Embryonic facial prominence (tissue), 1 donor: ENCODE measurements around the gene COLGALT1.
"Not testable (repeated sequence)": the region's sequence is repeated elsewhere in the genome, so short reads cannot be mapped to it uniquely, and the experiment has no call there.

Experiments used
- DNase-seq: peaks from one replicate; pipeline ENCODE4 v3.0.0-alpha.2; 2016; ENCODE audit errors: extremely low spot score

The COLGALT1 gene

DNA sequence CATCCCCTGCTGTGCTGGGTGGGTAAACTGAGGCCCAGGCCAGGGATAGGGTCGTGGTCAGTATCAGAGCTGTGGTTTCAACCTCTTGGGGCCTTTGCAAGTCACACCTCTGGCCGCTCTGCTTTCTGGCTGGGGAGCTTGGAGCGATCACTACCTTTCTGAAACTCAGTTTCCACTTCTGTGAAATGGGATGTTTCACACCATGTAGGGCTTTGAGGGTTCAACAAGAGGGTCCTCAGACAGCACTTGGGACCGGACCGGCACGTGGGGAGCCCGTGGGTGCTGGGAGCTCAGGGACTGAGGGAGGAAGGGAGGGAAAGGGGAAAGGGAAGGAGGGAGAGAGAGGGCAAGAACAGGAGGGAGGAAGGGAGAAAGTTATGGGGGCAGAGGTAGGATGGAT, 22.9 kb upstream of the COLGALT1 start:
- no peak for DNase-seq

DNA sequence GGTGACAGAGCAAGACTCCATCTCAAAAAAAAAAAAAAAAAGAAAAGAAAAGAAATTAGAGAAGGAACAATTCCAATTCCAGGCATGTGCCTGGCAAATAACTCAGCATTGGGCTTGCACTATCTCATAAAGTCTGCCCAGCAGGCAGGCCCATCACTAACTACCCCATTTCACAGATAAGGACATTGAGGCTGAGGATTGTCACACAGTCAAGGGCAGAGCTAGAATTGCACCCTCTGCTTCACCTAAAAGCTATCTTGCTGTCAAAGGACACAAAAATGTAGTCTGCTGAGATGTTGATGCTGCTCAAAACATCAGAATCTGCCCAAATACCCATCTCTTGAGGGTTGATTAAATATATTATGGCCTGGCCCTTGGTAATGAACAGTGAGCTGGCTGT, 20.7 kb upstream of the COLGALT1 start:
- no peak for DNase-seq

DNA sequence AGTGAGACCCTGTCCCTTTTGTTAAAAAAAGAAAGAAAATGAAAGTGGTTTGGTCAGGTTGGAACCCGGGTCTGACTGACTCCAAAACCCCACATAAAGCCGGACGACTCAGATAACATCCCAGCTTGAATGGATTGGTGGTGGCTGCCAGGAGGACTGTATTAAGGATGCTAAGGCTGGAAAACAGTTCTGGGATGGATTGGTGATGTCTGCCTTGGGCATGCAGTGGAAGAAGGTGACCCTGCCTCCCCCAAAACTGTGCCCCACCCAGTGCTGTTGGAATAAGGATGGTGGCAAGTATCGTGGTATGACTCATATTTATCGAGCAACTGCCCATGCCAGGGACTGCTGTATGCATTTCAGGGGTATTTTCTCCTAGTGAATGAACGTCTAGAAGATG, 18.5 kb upstream of the COLGALT1 start:
- DNase-seq: no peak

DNA sequence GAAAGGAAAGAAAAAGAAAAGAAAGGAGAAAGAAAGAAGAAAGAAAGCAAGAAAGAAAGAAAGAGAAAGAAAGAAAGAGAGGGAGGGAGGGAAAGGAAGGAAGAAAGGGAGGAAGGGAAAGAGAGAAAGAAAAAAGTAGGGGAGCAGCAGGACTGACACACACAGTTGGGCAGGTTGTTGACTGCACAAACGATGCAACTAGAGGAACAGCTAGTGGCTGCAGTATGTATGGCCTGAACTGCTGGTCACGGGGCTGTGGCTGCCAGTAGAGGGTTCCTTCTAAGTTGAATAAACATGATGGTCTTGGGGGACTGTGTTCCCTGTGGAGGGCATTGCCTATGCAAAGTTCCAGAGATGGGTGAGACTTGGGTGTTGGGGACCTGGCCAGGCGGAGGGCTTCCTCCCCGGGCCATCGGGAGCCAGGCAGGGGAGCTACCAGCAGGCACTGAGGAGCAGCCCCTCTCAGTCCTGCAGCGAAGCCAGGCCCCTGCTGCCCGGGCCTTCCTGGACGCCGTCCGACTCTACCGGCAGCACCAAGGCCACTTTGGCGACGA, 16.7 kb upstream of the COLGALT1 start:
- DNase-seq: no peak

DNA sequence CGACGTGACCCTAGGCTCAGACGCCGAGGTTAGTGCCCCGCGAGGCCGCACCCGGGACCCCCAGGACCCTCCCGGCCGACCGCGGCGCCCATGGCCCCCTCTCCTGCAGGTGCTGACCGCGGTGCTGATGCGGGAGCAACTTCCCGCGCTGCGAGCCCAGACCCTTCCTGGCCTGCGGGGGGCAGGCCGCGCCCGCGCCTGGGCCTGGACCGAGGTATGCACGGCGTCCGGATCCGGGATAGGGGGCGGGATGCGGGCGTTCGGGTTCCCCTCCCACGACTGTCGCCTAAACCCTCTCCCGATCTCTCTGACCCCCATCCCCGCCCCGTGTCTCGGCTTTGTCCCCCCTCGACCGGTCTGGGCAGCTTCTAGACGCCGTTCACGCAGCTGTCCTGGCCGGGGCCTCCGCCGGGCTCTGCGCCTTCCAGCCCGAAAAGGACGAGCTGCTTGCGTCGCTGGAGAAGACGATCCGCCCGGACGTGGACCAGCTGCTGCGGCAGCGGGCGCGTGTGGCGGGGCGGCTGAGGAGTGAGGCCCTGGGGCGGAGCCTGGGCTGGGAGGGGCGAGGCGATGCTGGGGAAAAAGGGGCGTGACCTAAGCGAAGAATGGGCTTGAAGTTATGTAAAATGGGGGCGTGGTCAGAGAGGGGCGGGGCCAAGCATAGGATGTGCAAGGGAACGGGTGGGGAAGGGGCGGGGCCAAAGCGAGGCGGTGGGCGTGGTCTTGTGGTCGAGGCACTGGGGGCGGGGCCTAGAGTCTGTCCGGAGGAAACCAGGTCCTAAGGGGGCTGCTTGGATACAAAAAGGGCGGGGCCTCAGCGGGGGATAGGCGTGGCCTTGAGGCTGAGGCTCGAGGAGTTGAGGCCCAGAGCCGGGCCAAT, 16.0 kb upstream of the COLGALT1 start:
- peak; percentile 67 for DNase-seq

DNA sequence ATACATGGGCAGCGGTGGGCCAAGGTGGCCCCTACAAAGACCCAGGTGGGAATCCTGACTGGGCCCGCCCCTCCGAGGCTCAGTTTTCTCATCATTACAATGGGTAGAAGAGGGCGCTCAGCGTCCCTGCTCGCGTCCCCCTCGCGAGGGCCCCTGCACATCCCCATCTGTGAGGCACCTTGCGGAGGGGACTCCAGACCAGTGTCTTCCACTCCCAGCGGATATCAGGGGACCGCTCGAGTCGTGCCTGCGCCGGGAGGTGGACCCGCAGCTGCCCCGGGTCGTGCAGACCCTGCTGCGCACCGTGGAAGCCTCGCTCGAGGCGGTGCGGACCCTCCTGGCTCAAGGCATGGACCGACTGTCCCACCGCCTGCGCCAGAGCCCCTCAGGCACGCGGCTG, 15.3 kb upstream of the COLGALT1 start:
- no peak for DNase-seq

DNA sequence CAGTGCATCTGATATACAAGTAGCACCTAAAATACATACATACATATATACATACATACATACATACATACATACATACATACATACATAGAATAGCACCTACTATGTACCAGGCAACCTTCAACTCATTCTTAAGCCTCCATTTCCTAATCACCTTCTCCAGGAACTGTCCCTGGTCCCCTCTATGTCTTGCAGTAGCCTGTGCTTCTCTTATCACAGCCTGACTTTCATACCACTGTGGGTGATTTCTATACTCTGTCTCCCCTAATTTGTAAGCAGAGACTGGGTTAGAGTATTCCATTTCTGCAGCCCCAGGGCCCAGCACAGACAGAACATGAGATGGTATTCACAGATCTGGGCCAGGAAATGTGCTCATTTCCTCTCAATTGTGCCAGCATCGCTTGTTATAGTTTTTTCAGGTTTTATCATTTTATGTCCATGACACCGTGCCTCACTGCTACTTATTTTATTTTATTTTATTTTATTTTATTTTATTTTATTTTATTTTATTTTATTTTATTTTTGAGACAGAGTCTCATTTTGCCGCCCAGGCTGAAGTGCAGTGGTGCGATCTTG, 14.2 kb upstream of the COLGALT1 start:
- DNase-seq: no peak

DNA sequence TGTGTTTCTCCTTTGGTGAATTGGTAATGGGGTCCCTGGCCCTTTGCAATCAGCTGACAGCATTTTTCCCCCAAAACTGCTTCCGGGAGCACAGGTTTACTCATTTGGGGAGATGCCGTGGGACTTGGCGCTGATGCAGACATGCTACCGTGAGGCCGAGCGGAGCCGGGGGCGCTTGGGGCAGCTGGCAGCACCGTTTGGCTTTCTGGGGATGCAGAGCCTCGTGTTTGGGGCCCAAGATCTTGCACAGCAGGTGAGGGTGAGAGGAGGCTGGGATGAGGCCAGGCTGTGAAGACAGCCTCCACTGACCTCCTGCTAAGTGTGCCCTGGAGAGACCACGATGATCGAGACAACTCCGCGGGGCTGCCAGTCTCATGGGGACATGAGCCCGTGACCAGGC, 13.4 kb upstream of the COLGALT1 start:
- DNase-seq: no peak

DNA sequence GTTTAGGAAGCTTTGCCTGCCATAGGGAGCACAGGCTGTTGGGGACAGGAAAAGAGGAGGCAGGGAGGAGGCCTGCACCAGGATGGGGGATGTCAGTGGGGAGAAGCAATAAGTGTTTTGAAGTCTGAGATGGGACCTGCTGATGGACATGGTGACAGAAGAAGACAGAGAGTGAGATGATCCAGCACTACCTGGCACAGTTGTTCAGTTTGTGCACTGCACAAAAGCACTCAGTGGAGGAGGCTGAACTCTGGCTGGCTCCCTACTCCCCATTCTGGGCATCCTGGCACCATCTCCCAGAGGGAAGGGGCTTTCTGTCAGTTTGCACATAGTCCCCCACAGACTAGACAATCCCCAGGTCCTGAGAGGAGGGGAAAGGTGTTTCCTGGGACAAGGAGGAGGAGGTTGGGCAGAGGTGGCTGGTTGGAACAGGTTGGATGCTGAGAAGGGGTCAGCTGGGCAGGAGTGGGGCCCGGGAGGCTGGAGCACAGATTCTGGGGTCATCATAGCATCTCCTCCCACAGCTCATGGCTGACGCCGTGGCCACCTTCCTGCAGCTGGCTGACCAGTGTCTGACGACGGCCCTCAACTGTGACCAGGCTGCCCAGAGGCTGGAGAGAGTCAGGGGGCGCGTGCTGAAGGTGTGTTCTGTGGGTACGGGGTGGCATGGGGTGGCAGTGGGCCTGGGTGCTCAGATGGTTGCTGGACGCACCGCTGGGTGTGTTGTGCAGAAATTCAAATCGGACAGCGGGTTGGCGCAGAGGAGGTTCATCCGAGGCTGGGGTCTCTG, 12.5 kb upstream of the COLGALT1 start:
- no peak for DNase-seq

DNA sequence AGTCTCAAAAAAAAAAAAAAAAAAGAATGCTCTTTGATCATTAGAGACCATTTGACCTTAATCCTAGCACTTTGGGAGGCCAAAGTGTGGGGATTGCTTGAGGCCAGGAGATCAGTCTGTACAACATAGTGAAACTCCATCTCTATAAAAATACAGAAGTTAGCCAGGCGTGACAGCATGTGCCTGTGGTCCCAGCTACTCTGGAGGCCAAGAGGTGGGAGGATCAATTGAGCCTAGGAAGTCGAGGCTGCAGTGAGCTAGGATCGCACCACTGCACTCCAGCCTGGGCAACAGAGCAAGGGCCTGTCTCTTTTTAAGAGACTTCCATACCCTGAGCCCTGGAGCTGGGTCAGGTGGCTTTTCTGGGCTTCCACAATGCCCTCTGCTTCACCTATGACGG, 11.5 kb upstream of the COLGALT1 start:
- DNase-seq: no peak

DNA sequence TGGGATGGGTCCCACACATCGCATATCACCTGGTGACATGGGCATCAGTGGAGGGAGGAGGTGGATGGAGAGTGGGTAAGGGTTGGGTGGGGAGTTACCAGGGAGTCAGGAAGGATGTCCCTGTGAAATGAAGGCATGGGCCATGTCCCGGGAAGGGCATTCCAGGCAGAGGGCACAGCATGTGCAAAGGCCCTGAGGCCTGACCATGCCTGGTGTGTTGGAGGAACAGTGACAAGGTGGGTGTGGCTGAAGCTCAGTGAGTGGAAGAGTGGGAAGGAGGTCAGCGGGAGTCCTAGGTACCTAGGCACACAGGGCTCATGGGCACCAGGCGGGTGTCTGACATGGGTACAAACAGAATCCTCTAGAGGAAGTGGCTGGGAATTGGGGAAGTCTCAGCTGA, 11.0 kb upstream of the COLGALT1 start:
- DNase-seq: no peak

DNA sequence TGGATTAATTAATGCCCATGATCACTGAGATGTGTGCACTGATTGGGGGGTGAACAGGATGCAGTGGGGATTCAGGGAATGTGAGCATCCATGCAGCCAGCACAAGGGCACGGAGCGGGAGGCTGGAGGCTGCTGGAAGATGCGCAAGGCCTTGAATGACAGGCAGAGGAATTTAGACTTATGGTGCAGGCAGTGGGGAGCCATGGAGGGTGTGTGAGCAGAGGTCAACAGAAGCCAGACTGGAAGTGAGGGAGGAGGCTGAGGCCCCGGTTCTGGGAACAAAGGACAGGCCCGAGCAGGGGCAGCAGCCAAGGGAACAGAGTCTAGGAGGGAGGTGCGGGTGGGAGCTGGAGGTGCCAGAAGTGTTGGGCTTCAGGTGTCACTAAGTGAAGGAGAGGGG, 7.3 kb upstream of the COLGALT1 start:
- no peak for DNase-seq

DNA sequence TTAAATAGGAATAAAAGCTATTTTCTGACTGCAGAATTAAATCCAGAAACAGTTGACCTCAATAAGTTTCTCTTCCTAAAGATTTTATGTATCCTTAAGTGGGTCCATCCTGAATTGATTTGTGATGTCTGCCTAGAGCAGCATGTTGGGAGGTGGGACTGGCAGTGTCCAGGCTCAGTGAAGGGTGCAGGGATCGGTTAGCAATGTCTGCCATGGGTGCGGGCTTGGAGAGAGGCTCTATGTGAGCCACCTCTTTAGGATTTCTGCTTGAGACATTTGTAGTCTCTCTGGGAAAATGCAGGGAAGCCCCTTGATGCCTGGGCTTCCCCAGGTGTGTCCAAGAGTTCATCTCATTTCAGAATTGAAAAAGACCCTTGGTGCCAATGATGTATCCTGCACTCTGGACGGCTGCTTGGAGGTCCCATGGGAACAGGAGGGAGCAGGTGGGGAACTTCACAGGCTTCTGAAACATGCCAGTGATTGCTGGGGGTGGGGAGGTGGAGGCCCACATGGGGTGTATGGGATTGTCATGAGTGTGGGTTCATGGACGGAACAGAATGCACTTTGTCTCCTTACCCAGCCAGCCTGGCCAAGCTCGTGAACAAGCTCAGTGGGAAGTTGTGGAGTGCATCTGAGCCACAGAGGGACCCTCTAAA, 6.2 kb upstream of the COLGALT1 start:
- DNase-seq: no peak

DNA sequence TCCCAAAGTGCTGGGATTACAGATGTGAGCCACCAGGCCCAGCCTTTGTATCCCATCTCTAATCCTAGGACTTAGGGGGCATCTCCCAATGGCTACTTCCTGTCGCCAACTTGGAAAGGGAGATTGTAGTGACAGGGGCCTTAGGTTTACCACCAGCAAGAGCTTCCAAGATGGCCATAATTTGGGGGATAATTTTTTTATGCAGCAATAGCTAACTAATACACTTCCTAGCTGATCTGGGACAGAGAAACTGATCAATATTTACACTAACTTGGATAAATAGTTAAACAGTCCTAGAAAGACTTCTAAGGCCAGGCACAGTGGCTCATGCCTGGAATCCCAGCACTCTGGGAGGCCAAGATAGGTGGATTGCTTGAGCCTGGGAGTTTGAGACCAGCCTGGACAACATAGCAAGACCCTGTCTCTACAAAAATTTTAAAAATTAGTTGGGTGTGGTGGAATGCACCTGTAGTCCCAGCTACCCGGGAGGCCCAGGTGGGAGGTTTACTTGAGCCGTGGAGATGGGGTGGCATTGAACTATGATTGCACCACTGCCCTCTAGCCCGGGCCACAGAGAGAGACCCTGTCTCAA, 5.3 kb upstream of the COLGALT1 start:
- no peak for DNase-seq

DNA sequence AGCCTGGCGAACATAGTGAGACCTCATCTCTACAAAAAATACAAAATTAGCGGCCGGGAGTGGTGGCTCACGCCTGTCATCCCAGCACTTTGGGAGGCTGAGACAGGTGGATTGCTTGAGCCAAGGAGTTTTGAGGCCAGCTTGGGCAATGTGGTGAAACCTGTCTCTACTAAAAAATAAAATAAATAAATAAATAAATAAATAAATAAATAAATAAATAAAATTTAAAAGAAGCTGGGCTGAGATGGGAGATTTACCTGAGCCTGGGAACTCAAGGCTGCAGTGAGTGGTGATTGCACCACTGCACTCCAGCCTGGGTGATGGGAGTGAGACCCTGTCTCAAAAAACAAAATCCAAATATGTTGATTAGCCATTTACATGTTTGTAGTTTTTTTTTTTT, 2.7 kb upstream of the COLGALT1 start:
- not testable (repeated sequence) for DNase-seq

DNA sequence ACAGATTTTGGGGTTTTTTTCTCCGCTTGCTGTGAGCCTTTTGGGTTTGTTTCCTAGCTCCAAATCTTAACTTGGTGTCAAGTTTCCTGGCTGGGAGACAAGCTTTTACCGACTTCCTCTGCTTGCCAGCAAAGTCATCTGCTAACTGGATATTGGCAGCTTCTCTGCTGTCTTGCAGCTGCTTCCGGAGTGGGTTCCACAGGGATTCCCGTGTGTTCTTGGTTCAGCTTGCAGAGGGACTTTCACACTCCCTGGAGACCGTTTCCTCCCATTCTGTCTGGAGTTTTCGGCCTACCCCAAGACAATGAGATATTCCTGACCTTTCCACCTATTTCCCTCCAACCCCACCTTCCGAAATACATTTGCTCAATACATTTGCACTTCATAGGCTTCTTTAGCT, 2.2 kb upstream of the COLGALT1 start:
- peak; percentile 43 for DNase-seq

DNA sequence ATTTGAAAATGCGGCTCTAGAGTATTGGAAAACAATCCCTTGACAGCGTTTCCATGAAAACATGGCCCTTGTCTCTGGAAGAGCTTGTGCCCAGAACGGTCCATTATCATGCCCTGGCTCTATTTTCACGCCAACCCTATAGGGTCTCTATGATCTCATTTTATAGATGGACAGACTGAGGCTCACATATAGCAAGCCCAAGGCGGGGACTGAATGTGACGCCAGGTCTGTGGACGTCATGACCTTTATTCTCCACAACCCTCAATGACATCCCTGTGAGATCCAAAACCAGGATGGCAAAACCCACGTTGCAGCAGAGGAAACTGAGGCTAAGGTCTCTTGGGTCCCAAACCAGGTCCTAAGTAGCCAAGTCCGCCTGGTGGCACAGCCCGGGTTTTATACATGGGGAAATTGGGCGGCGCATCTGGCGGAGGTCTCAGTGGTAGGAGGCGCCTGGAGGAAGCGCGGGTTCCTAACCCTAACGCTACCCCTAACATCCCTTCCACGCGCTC, 425 bp upstream of the COLGALT1 start:
- no peak for DNase-seq

DNA sequence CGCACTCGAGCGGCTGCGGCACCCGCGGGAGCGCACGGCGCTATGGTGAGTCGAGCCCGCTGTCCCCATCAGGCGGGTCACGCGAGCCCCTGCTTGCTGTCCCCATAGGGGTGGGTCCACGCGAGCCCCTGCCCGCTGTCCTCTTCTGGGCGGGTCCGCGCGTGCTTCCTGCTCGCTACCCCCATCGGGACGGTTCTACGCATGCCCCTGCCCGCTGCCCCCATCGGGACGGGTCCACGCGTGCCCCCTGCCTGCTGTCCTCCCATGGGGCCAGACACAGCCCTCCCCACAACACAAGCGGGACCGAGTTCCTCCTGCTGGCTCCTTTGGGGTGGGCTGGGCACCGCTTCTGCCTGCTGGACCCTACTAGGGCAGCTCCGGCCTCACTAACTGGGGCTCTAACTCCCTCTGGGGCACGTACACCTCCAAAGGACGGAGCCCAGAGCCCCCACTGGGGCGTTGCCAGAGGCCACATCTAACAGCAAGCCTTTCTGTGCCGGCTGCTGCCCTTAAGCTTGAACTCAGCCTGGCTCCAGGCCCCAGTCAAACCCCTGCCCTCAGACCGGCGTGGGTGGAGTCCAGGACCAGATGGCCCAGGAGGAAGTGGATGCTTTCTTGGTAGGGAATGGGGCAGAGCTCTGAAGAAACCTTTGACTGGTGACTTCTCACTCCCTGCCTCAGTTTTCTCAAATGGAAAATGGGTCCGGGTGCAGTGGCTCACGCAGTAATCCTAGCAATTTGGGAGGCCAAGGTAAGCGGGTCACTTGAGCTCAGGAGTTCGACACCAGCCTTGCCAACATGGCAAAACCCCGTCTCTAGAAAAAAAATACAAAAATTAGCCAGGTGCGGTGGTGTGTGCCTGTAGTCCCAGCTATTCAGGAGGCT, 722 bp downstream of the COLGALT1 start:
- DNase-seq: no peak

DNA sequence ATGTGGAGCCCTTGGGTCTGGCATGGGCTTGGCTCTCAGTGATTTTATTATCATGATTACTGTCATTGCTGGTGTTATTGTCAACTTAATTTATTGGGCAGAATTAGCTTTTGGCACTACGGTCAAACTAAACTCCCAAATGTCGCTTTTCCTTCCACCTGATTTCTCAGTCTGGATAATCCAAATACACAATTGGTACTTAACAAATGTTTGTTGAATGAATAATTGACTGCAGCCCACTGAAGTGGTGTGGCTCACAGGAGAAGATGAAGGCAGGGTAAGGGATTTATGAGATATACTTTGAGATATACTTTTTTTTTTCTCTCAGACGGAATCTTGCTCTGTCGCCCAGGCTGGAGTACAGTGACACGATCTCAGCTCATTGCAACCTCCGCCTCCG, 1.5 kb downstream of the COLGALT1 start:
- DNase-seq: no peak

DNA sequence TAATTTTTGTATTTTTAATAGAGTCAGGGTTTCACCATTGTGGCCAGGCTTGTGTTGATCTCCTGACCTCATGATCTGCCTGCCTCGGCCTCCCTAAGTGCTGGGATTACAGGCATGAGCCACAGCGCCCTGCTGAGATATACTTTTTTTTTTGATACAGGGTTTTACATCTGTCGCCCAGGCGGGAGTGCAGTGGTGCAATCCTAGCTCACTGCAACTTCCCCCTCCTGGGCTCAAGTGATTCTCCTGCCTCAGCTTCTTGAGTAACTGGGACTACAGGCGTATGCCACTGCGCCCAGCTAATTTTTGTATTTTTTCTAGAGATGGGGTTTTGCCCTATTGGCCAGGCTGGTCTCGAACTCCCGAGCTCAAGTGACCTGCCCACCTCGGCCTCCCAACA, 2.0 kb downstream of the COLGALT1 start:
- DNase-seq: no peak
